Muscle layer of duodenum (tissue), 2 donors: ENCODE data around the gene HOXA11.

Experiments used
- H3K27ac ChIP-seq: one replicate; pipeline ENCODE4 v1.7.0; 2013; ENCODE audit warnings: mild to moderate bottlenecking, low read length
- H3K27me3 ChIP-seq: one replicate; pipeline ENCODE4 v1.7.0; 2013; ENCODE audit warnings: low read depth, mild to moderate bottlenecking, control low read depth, low read length
- H3K36me3 ChIP-seq, 2 donors: one replicate each; pipeline ENCODE4 v1.7.0; 2013; ENCODE audit warnings: low read length in 2 of 2, control low read depth in 1 of 2, mild to moderate bottlenecking in 1 of 2; ENCODE audit not compliant: insufficient read depth in 2 of 2, control insufficient read depth in 1 of 2
- H3K4me1 ChIP-seq, 2 donors: one replicate each; pipeline ENCODE4 v1.7.0; 2013; ENCODE audit warnings: low read length in 2 of 2, mild to moderate bottlenecking in 2 of 2, control low read depth in 1 of 2, moderate library complexity in 1 of 2; ENCODE audit not compliant: insufficient read depth in 2 of 2, control insufficient read depth in 1 of 2
- H3K4me3 ChIP-seq, 2 donors: one replicate each; pipeline ENCODE4 v1.7.0; 2013; ENCODE audit warnings: low read length in 2 of 2, low read depth in 1 of 2, mild to moderate bottlenecking in 1 of 2
- H3K9me3 ChIP-seq, 2 donors: one replicate each; pipeline ENCODE4 v1.7.0; 2013; ENCODE audit warnings: low read length in 2 of 2, control low read depth in 1 of 2, mild to moderate bottlenecking in 1 of 2; ENCODE audit not compliant: control insufficient read depth in 1 of 2
- donor health status: healthy.

The HOXA11 gene

DNA sequence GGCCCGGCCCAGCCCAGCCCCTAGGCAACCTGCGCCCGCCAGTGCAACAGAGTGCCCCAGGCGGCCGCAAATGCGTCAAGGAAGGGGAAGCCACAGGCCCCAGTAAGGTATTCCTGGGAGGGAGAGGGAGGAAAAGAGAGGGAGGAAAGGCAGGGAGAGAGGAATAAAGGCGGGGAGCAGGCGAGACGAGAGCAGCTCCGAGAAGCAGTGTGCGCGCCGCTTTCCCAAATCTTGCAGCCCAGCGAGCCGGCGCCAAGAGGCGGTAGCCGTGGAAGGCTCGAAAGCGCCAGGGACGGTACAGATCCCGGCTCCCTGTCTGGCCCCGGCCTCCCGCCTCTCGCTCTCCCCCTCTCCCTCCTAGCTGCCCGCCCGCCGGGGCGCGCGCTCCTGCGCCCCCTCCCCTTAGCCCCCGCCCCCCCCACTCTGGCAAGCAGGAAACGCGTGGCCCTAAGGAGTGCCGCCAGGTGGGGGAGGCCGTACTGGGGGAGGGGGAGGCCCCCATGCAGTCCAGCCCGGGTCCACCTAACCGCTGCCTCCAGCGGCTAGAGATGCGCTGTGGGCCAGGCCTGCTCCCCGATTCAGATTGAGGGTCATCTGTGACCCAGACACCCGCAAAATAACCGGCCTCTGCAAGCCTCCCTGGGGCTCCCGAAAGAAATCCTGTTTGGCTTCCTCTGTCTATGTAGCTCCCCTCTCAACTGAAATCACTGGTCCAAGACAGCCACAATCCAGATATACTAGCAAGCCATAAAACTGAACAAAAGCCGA, 15.2 kb downstream of the HOXA11 start:
- H3K4me1 ChIP-seq, result peaks cover 0 to 52% of the 10 kb centered on the region in 2 donors
- peaks cover 91% of the 10 kb centered on the region for H3K27me3 ChIP-seq
- H3K4me3 ChIP-seq, result no peak overlapping the region
- H3K27ac ChIP-seq, result no peak overlapping the region
- no peaks in the 10 kb centered on the region for H3K36me3 ChIP-seq
- H3K9me3 ChIP-seq, result no peaks in the 10 kb centered on the region

GRCh38 chr7:27168265-27168947, 16.6 kb downstream of the HOXA11 start:
- Histone ChIP-seq H3K9me3 (no peaks in the 10 kb centered on the region), H3K4me3 (no peak overlapping the region), H3K4me1 (peaks cover 0 to 48% of the 10 kb centered on the region in 2 donors), H3K27ac (no peak overlapping the region), H3K36me3 (no peaks in the 10 kb centered on the region), H3K27me3 (peaks cover 94% of the 10 kb centered on the region)

DNA sequence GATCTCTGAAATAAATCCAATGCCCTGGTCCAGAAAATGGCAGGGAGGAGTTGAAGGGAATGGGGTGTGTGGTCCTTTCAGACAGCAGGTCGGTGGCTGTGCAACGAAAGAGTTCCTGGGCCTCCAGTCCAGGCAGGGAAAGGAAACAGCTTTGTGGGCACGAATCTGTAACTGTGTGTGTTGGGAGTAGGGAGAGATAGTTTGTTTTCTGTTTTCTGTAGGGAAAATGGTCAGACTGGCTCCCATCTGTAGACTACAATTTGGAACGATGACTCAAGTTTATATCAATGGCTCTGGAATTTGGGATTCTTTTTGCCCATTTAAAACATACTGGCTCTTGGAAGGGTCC, 17.1 kb downstream of the HOXA11 start:
- Histone ChIP-seq H3K4me1 (peaks cover 0 to 43% of the 10 kb centered on the region in 2 donors), H3K36me3 (no peaks in the 10 kb centered on the region)

GRCh38 chr7:27166531-27167505, 18.2 kb downstream of the HOXA11 start:
- no peaks in the 10 kb centered on the region for H3K36me3 ChIP-seq
- no peak overlapping the region for H3K4me3 ChIP-seq
- no peak overlapping the region for H3K27ac ChIP-seq
- H3K9me3 ChIP-seq, result no peaks in the 10 kb centered on the region
- peaks cover 86% of the 10 kb centered on the region for H3K27me3 ChIP-seq
- H3K4me1 ChIP-seq, result peaks cover 0 to 40% of the 10 kb centered on the region in 2 donors

More for the DNA sequence above, 17.1 kb downstream of the HOXA11 start:
- Histone ChIP-seq H3K27me3 (peaks cover 91% of the 10 kb centered on the region), H3K9me3 (no peaks in the 10 kb centered on the region), H3K27ac (no peak overlapping the region), H3K4me3 (no peak overlapping the region)

GRCh38 chr7:27165996-27166530, 19.0 kb downstream of the HOXA11 start:
- Histone ChIP-seq H3K27me3 (peaks cover 80% of the 10 kb centered on the region), H3K27ac (no peak overlapping the region), H3K4me1 (peaks cover 0 to 47% of the 10 kb centered on the region in 2 donors), H3K4me3 (no peak overlapping the region), H3K36me3 (no peaks in the 10 kb centered on the region), H3K9me3 (no peaks in the 10 kb centered on the region)

- H3K36me3 ChIP-seq, result no peaks in the 10 kb centered on the region
- H3K27me3 ChIP-seq, result peaks cover 77% of the 10 kb centered on the region
- peaks cover 0 to 55% of the 10 kb centered on the region in 2 donors for H3K4me1 ChIP-seq
- H3K27ac ChIP-seq, result no peak within 1 kb of the TSS
- H3K4me3 ChIP-seq, result peak within 1 kb of the TSS in 1 of 2 donors; percentile 34
- H3K9me3 ChIP-seq, result no peaks in the 10 kb centered on the region
Observed at GRCh38 chr7:27165089-27165995, 19.7 kb downstream of the HOXA11 start, which contains the start of gene HOXA9. Gene HOXA9, minus strand, starts transcription at chr7:27165537. Its CDS starts 80 bp downstream, at chr7:27165457.

DNA sequence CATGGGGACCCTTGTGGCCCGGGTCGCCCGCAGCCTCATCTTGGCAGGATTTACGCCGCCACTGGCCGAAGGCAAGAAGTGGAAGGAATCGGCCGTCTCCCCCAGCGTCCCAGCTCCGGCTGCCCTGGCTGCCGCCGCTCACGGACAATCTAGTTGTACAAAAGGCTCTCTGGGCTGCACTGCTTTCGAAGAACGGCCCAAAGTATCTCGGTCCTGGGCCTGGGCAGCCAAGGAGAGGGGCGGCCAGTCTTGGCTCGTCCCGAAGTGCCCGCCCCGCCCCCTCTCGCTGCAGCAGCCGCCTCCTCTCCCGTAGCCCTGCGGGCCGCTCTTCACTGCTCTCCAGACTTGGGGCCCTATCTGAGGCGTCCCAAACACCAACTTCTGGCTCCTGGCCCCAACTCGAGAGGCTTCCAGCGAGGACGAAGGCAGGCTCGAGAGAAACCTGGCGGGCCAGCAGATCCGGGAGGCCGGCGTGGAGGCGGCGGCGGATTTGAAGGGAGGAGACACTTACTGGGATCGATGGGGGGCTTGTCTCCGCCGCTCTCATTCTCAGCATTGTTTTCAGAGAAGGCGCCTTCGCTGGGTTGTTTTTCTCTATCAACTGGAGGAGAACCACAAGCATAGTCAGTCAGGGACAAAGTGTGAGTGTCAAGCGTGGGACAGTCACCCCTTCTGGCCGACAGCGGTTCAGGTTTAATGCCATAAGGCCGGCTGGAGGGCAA, 20.5 kb downstream of the HOXA11 start:
- H3K4me1 ChIP-seq, result peaks cover 0 to 53% of the 10 kb centered on the region in 2 donors

GRCh38 chr7:27164045-27164366, 21.0 kb downstream of the HOXA11 start:
- H3K4me3 ChIP-seq, result peak overlapping the region in 1 of 2 donors; percentile 29
- H3K27ac ChIP-seq, result no peak overlapping the region
- H3K27me3 ChIP-seq, result peaks cover 83% of the 10 kb centered on the region
- H3K9me3 ChIP-seq, result no peaks in the 10 kb centered on the region
- H3K4me1 ChIP-seq, result peaks cover 0 to 48% of the 10 kb centered on the region in 2 donors
- no peaks in the 10 kb centered on the region for H3K36me3 ChIP-seq

More for the DNA sequence above, 20.5 kb downstream of the HOXA11 start:
- no peaks in the 10 kb centered on the region for H3K36me3 ChIP-seq
- H3K27ac ChIP-seq, result no peak overlapping the region
- H3K27me3 ChIP-seq, result peaks cover 81% of the 10 kb centered on the region
- H3K4me3 ChIP-seq, result peak overlapping the region in 1 of 2 donors; percentile 34
- H3K9me3 ChIP-seq, result no peaks in the 10 kb centered on the region

GRCh38 chr7:27163288-27164044, 21.6 kb downstream of the HOXA11 start:
- H3K27me3 ChIP-seq, result peaks cover 83% of the 10 kb centered on the region
- no peaks in the 10 kb centered on the region for H3K36me3 ChIP-seq
- H3K9me3 ChIP-seq, result no peaks in the 10 kb centered on the region
- H3K4me1 ChIP-seq, result peaks cover 0 to 44% of the 10 kb centered on the region in 2 donors
- H3K4me3 ChIP-seq, result no peak overlapping the region
- H3K27ac ChIP-seq, result no peak overlapping the region
